SK-N-MC (cell line): ENCODE results near the gene HHAT.

Experiments used
- EZH2 ChIP-seq: fragments of 200-600 bp; sonication (generic); IDR thresholded peaks from one replicate; pipeline ENCODE4 v1.6.1; 2017; ENCODE audit warnings: antibody characterized with exemption
- FOXP2 ChIP-seq: optimal IDR thresholded peaks from 2 replicates; pipeline ENCODE3; 2011; ENCODE audit warnings: mild to moderate bottlenecking, moderate library complexity; ENCODE audit not compliant: insufficient read depth; ENCODE audit errors: extremely low read length, control extremely low read depth
- POLR2AphosphoS5 ChIP-seq: IDR thresholded peaks from 2 replicates; pipeline ENCODE4 v1.6.1; 2012; ENCODE audit warnings: mild to moderate bottlenecking, low read depth, low read length, borderline replicate concordance

DNA sequence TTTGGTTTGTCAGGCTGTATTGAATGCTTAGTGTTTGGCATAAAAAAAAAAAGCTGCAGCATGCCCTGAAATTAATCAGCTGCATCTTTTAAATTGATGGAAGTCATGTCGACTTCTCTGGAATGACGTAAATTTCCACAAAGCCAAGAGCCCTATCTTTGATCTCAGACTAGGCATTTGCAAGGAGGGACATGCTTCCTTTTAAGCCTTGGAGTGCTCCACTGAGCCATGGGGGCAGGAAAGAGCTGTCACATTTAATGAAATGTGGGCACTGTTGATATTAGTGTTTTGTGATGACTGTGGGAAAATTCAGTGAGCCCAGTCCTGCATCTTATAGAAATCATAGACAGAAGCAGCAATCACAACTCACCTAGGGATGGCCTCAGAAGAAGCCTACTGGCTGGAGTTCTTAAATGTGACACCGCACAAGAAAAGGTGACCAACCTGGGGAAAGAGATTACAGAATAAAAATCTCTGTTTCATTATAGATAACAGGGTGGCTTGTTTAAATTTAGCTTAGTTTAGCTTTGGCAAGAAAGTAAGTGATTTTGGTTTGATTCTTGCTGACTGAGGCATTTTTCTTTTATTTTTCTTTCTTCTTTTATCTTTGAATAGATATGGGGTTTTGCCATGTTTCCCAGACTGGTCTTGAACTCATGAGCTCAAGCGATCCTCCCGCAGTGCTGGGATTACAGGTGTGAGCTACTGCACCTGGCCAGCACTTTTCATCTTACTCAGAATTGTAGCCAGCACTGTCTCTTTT is 188.2 kb downstream of the HHAT start:
- TF ChIP-seq POLR2AphosphoS5 (no peak), EZH2 (no peak), FOXP2 (no peak)
